ENCODE results near the gene NECTIN2. TPM values are rescaled to one million over a fixed set of nuclear protein-coding genes. Genes with fewer than 3 reads are reported as not detected.
"Not testable (repeated sequence)": the region's sequence is repeated elsewhere in the genome, so short reads cannot be mapped to it uniquely, and the experiment has no call there.

NECTIN2 gene
- total RNA-seq, 1 donor from 2014 or later, result 79.1 TPM

GRCh38 chr19:44848812-44849447 is 2.8 kb downstream of the NECTIN2 start:
- no peak for DNase-seq (ENCODE audit: low read depth)

- DNase-seq (ENCODE audit: low read depth), result no peak
Observed at GRCh38 chr19:44850641-44851109, 4.6 kb downstream of the NECTIN2 start.

GRCh38 chr19:44851427-44851826 is 5.3 kb downstream of the NECTIN2 start:
- no peak for DNase-seq (ENCODE audit: low read depth)

- DNase-seq (ENCODE audit: low read depth), result no peak
Observed at GRCh38 chr19:44855606-44856005, 9.5 kb downstream of the NECTIN2 start.

- DNase-seq (ENCODE audit: low read depth), result peak; percentile 9
Observed at GRCh38 chr19:44856421-44857083, 10.5 kb downstream of the NECTIN2 start.

- no peak for DNase-seq (ENCODE audit: low read depth)
Observed at GRCh38 chr19:44857837-44858236, 11.7 kb downstream of the NECTIN2 start.

GRCh38 chr19:44861576-44861975 is 15.5 kb downstream of the NECTIN2 start:
- not testable (repeated sequence) for DNase-seq (ENCODE audit: low read depth)

GRCh38 chr19:44863990-44864389 is 17.9 kb downstream of the NECTIN2 start:
- no peak for DNase-seq (ENCODE audit: low read depth)

GRCh38 chr19:44865196-44865767 is 19.2 kb downstream of the NECTIN2 start:
- no peak for DNase-seq (ENCODE audit: low read depth)

- DNase-seq (ENCODE audit: low read depth), result peak; percentile 19
Observed at GRCh38 chr19:44866664-44867063, 20.6 kb downstream of the NECTIN2 start.

- no peak for DNase-seq (ENCODE audit: low read depth)
Observed at GRCh38 chr19:44867578-44867977, 21.5 kb downstream of the NECTIN2 start.

- DNase-seq (ENCODE audit: low read depth), result peak; percentile 71
Observed at GRCh38 chr19:44869733-44870470, 23.8 kb downstream of the NECTIN2 start.

- DNase-seq (ENCODE audit: low read depth), result no peak
Observed at GRCh38 chr19:44871809-44872208, 25.7 kb downstream of the NECTIN2 start.

- no peak for DNase-seq (ENCODE audit: low read depth)
Observed at GRCh38 chr19:44872661-44873060, 26.6 kb downstream of the NECTIN2 start.

GRCh38 chr19:44874317-44874716 is 28.2 kb downstream of the NECTIN2 start:
- DNase-seq (ENCODE audit: low read depth), result no peak

- DNase-seq (ENCODE audit: low read depth), result peak; percentile 73
Observed at GRCh38 chr19:44875666-44876451, 29.8 kb downstream of the NECTIN2 start.

GRCh38 chr19:44876930-44877535 is 30.9 kb downstream of the NECTIN2 start:
- no peak for DNase-seq (ENCODE audit: low read depth)

GRCh38 chr19:44878120-44878865 is 32.2 kb downstream of the NECTIN2 start:
- DNase-seq (ENCODE audit: low read depth), result no peak

- DNase-seq (ENCODE audit: low read depth), result no peak
Observed at GRCh38 chr19:44879309-44880065, 33.4 kb downstream of the NECTIN2 start.

Data from myocyte (in vitro differentiated cells).